Activated T-helper 2 cell treated with anti-CD3 and anti-CD28 coated beads, Interferon-gamma antibody, Interleukin-2, Interleukin-4, amounts not matched to agents 10 μg/mL and 5 μg/mL and 100 μg/mL, durations not matched to agents 14 hours and 24 hours and 36 hours (primary cell): ENCODE results near the gene ADGRA1. TPM values are rescaled to one million over a fixed set of nuclear protein-coding genes. Genes with fewer than 3 reads are reported as not detected.
"Not testable (repeated sequence)": the region's sequence is repeated elsewhere in the genome, so short reads cannot be mapped to it uniquely, and the experiment has no call there.

Source experiments
- DNase-seq: peaks from one replicate; pipeline ENCODE4 v3.0.0; 2021; ENCODE audit warnings: low spot score
- H3K27ac Mint-ChIP-seq: one replicate; pipeline ENCODE4 v1.8.0; 2021; ENCODE audit warnings: mixed read lengths
- H3K27me3 Mint-ChIP-seq: one replicate; pipeline ENCODE4 v1.8.0; 2021; ENCODE audit warnings: low read depth, mixed read lengths
- H3K36me3 Mint-ChIP-seq: one replicate; pipeline ENCODE4 v1.8.0; 2021; ENCODE audit warnings: low read depth, mixed read lengths
- H3K4me1 Mint-ChIP-seq: one replicate; pipeline ENCODE4 v1.8.0; 2021; ENCODE audit warnings: low read depth, mixed read lengths
- H3K4me3 Mint-ChIP-seq: one replicate; pipeline ENCODE4 v1.8.0; 2021; ENCODE audit warnings: low read depth, mild to moderate bottlenecking, moderate library complexity, mixed read lengths
- H3K9me3 Mint-ChIP-seq: one replicate; pipeline ENCODE4 v1.8.0; 2021; ENCODE audit warnings: mixed read lengths
- intact Hi-C: fragments of 100-400 bp; cut with micrococcal nuclease; formaldehyde crosslinking; loops from one replicate; pipeline ENCODE4 v1.15.1; 2023
- total RNA-seq: library from RNA; stranded (reverse); gene quantifications from 2 replicates; pipeline ENCODE4 v1.2.3, GENCODE V29; 2022

The ADGRA1 gene
- total RNA-seq, 1 donor from 2014 or later, result not detected

DNA sequence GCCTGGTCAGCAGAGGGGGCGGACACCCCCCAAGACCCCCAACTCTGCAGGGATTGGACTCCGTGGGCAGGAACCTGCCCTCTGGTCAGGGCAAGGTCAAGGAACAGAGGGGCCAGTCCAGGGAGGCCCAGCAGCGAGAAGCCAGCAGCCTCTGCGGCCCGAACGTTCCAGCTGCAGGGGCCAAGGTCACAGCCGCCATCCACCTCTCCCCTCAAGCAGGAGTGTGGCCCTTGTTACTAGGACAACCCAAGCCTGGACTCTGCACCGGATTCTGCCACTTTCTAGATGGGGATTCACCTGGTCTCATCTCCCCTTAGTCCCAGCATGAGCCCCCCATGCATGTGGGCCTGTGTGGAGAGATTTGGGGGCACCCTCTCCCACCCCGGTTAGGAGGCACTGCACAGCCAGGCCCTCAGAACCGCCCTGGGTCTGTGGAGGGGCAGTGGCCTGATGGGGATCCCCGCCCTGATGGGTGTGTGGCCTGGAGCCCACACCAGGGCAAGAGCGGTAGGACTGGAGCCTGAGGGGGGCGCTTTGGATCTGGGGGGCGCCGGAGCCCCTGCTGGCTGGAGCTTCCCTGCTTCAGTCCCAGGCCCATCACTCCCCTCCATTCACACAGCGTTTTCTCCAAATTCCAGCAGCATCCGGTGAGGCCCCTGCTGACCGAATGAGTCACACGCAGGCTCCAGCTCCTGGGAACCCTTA lies 18.1 kb downstream of the ADGRA1 start:
- H3K27me3 Mint-ChIP-seq, result peaks cover 5% of the 10 kb centered on the region
- no peak overlapping the region for H3K27ac Mint-ChIP-seq
- peaks cover 4% of the 10 kb centered on the region for H3K36me3 Mint-ChIP-seq
- intact Hi-C loops, result no loop called here
- no peaks in the 10 kb centered on the region for H3K4me1 Mint-ChIP-seq
- no peak overlapping the region for H3K4me3 Mint-ChIP-seq
- DNase-seq, result no peak
- H3K9me3 Mint-ChIP-seq, result peaks cover 28% of the 10 kb centered on the region

DNA sequence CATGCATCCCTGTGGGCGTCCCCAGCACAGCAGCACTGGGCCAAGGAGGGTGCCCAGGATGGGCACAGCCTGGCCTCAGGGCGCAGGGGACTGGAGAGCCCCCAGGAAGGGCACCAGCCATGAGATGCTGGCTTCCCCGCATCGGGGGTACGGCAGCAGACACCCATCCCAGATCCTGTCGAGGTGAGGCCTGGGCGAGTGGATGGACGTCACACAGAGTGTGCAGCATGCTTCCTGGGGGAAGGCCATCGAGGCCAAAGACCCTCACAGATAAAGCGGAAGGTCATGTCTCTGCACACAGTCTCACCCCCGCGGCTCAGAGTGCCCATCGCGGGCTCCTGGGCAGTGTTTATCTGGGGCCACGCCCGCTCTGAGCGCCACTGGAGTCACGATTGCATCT lies 18.8 kb downstream of the ADGRA1 start:
- H3K27me3 Mint-ChIP-seq, result peaks cover 4% of the 10 kb centered on the region
- intact Hi-C loops, result no loop called here
- no peak for DNase-seq
- H3K36me3 Mint-ChIP-seq, result peaks cover 4% of the 10 kb centered on the region
- no peak overlapping the region for H3K27ac Mint-ChIP-seq
- no peak overlapping the region for H3K4me3 Mint-ChIP-seq
- no peaks in the 10 kb centered on the region for H3K4me1 Mint-ChIP-seq
- H3K9me3 Mint-ChIP-seq, result peaks cover 28% of the 10 kb centered on the region

DNA sequence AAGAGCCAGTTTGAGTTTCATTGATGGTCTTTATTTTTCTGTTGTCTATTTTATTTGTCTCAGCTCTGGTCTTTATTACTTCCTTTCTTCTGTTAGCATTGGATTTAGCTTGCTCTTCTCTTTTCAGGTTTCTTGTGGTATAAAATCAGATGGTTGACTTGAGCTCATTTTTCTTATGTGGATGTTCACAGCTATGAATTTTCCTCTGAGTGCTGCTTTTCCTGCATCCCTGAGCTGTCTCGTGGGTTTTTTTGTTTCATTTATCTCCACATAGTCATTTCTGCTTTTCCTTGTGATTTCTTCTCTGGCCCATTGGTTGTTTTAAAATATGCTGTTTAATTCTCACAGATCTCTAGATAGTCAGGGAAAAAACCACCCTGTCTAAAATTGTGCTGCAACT lies 19.7 kb downstream of the ADGRA1 start:
- Mint-ChIP-seq H3K27ac (no peak overlapping the region), H3K9me3 (peaks cover 28% of the 10 kb centered on the region), H3K27me3 (no peaks in the 10 kb centered on the region), H3K4me1 (no peaks in the 10 kb centered on the region), H3K36me3 (peaks cover 4% of the 10 kb centered on the region), H3K4me3 (no peak overlapping the region)
- DNase-seq, result no peak
- intact Hi-C loops, result no loop called here

DNA sequence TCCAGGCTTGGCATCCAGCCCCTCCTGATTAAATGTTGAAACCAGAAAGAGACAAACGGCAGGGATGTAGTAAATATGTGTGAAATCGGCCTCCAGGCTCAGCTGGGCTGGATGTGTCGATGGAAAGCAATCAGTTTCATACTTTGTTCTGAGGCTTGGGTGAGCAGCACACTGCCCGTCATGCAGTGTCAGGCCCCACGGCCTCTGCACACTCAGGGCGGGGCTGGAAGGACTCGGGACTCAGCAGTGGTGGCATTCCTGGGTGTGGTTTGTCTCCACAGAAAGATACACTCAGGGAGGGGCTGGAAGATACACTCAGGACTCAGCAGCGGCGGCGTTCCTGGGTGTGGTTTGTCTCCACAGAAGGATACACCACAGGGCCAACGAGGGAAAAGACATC lies 22.0 kb downstream of the ADGRA1 start:
- H3K27me3 Mint-ChIP-seq, result no peaks in the 10 kb centered on the region
- DNase-seq, result no peak
- no peak overlapping the region for H3K27ac Mint-ChIP-seq
- peaks cover 28% of the 10 kb centered on the region for H3K9me3 Mint-ChIP-seq
- H3K4me1 Mint-ChIP-seq, result no peaks in the 10 kb centered on the region
- H3K36me3 Mint-ChIP-seq, result peaks cover 4% of the 10 kb centered on the region
- intact Hi-C loops, result no loop called here
- H3K4me3 Mint-ChIP-seq, result no peak overlapping the region

DNA sequence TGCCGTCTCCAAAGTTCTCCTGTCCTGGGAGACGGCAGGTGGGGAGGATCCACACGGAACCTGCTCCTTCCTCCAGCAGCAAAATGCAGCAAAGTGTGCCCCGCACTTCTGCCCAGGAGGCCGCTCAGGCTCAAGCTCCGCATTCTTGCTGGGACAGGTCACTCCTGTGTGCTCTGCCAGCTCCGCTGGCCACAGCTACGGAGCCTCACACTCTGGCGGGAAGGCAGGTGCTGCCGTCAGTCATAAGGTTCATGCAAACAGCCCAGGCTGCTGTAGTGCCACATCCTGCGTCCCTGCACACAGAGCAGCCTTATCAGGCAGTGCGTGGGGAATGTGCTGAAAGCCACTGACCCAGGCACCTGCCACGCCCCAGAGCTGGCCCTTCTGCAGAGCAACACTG lies 22.4 kb downstream of the ADGRA1 start:
- Mint-ChIP-seq H3K27me3 (no peaks in the 10 kb centered on the region), H3K27ac (no peak overlapping the region), H3K4me1 (no peaks in the 10 kb centered on the region), H3K4me3 (no peak overlapping the region), H3K36me3 (peaks cover 4% of the 10 kb centered on the region), H3K9me3 (peaks cover 28% of the 10 kb centered on the region)
- intact Hi-C loops, result no loop called here
- no peak for DNase-seq

DNA sequence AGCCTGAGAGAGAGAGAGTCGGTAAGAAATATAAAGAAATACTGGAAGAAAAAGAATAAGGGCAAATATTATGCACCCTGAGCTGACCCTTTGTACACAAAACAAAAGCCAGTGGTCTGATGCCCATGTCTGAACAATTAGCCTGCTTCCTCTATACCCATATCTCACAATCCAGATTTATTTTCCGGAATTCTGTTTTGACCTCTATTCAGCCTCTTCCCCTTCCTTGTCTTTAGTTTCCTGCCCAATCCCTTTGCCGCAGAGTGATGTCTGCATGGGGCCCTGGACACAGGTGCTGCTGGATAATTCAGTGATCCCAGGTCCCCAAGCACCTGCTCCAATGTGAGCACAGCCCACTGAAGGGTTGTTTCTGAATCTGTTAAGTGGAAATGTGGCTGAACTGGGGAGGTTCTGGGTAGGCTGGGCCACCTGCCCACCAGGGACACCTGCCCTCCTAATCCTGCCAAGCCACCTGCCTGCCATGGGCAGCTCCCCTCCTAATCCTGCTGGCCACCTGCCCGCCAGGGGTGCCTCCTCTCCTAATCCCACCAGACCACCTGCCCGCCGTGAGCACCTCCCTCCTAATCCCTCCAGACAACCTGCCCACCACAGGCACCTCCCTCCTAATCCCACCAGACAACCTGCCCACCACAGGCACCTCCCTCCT lies 23.0 kb downstream of the ADGRA1 start:
- Mint-ChIP-seq H3K27me3 (no peaks in the 10 kb centered on the region), H3K4me1 (no peaks in the 10 kb centered on the region), H3K36me3 (peaks cover 4% of the 10 kb centered on the region), H3K4me3 (no peak overlapping the region), H3K9me3 (peaks cover 28% of the 10 kb centered on the region), H3K27ac (no peak overlapping the region)
- intact Hi-C loops, result no loop called here
- DNase-seq, result no peak

DNA sequence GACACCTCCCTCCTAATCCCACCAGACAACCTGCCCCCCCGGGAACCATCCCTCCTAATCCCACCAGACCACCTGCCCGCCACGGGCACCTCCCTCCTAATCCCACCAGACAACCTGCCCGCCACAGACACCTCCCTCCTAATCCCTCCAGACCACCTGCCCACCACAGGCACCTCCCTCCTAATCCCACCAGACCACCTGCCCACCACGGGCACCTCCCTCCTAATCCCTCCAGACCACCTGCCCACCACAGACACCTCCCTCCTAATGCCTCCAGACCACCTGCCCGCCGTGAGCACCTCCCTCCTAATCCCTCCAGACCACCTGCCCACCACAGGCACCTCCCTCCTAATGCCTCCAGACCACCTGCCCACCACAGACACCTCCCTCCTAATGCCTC lies 23.9 kb downstream of the ADGRA1 start:
- intact Hi-C loops, H3K27me3 Mint-ChIP-seq, H3K36me3 Mint-ChIP-seq, DNase-seq, H3K27ac Mint-ChIP-seq, H3K4me3 Mint-ChIP-seq, H3K4me1 Mint-ChIP-seq: not testable (repeated sequence)
- peaks cover 28% of the 10 kb centered on the region for H3K9me3 Mint-ChIP-seq

DNA sequence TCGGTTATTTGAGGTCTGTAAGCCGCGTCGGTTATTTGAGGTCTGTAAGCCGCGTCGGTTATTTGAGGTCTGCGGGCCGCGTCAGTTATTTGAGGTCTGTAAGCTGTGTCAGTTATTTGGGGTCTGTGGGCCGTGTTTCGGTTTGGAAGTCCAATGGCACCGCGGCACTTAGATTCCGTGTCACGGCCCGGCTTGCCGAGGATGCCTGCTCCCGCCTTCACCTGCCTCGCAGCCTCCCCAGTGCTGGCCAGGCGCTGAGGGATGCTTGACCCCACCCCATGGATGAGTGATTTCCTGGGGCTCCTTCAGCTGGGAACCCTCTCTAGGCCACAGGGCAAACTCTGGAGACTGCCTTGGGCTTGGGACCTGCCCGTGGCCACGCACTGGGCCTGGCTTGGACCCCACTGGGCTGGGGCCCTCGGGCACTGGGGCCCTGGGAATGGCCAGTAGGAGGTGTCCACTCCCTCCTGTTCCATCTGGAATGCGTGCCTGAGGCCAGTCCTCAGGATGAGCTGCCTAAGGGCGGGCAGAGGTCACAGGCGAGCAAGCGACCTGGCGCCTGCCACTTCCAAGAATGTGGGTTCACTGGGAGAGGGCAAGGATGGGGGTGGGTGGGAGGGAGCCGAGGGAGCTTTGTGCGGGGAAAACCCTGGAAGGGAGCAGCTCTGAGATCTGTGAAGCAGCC lies 25.6 kb downstream of the ADGRA1 start:
- no peak overlapping the region for H3K4me3 Mint-ChIP-seq
- DNase-seq, result no peak
- no peaks in the 10 kb centered on the region for H3K4me1 Mint-ChIP-seq
- no peaks in the 10 kb centered on the region for H3K27me3 Mint-ChIP-seq
- no peak overlapping the region for H3K27ac Mint-ChIP-seq
- H3K36me3 Mint-ChIP-seq, result no peaks in the 10 kb centered on the region
- intact Hi-C loops, result no loop called here
- H3K9me3 Mint-ChIP-seq, result peaks cover 12% of the 10 kb centered on the region

DNA sequence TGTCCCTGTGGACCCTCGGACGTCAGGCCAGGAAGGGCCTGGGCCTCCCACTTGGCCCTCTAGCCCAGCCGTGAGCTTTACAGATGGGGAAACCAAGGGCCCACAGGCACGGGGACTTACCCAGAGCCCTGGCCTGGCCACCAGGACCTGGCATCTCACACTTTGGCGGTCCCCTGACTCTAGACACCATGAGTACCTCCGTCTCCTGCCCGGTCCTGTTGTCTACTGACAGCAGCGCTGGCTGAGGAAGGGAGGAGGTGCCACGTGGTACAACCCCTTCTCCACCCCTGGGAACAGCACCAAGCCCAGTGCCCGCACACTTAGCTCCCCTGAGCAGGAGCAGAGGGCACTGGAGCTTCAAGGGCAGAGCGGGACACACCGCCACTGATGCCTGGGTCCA lies 26.1 kb downstream of the ADGRA1 start:
- H3K27me3 Mint-ChIP-seq, result no peaks in the 10 kb centered on the region
- no peaks in the 10 kb centered on the region for H3K4me1 Mint-ChIP-seq

DNA sequence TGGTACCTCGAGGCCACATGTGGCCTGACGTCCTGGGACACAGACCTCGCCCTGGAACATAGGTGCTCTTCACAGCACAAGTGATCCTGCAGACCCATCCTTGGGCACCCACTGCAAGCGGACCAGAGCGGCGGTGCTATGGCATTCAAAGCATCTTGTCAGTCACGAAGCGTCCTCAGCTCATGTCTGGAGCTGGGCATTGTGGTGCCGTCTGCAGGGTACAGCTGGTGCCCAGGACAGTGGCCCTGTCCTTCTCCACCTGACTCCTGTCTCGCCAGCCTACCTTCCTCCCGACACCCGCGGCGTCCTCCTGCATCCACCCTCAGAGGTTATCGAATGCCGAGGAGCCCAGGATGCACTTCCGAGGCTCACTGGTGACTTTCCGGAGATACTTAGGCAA lies 26.5 kb downstream of the ADGRA1 start:
- DNase-seq, result no peak
- no peak overlapping the region for H3K4me3 Mint-ChIP-seq

More for the DNA sequence above, 26.1 kb downstream of the ADGRA1 start:
- Mint-ChIP-seq H3K27ac (no peak overlapping the region), H3K36me3 (no peaks in the 10 kb centered on the region), H3K9me3 (peaks cover 10% of the 10 kb centered on the region), H3K4me3 (no peak overlapping the region)
- no peak for DNase-seq
- intact Hi-C loops, result no loop called here

DNA sequence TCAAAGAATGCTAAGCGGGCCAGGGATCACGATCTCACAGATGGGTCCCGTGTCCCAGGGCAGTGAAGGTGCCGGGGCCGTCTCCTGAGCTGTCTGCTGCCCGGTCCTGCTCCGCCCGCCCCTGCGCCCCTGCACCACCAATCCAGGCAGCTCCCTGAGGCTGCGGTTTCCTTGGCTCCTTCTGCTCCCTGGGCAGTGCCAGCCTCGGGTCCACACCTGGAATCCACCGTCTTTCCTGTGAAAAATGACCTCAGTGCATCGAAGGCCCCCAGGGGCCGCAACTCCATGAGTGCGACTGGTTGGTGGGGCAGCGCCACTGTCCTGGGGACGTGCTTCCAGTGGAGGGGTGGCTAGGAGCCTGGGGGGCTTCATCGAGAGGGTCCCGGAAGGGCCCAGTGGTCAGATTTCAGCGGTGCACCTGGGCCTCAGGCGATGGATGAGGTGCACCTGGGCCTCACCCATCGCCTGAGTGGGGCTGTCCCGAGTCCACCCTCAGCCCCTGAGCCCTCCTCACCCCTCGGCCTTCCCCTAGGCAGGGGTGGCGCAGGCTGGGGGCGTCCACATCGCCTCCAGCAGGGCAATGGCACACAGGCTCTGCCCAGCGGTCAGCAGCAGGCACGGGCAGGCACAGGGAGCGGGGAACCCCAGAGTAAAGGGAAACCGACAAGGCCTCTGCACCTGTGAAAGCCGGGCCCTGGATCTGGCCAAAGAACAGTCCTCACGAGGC lies 27.2 kb downstream of the ADGRA1 start:
- Mint-ChIP-seq H3K27me3 (no peaks in the 10 kb centered on the region), H3K27ac (no peak overlapping the region), H3K4me1 (no peaks in the 10 kb centered on the region), H3K9me3 (peaks cover 9% of the 10 kb centered on the region), H3K36me3 (no peaks in the 10 kb centered on the region), H3K4me3 (no peak overlapping the region)
- DNase-seq, result no peak
- intact Hi-C loops, result no loop called here

More for the DNA sequence above, 26.5 kb downstream of the ADGRA1 start:
- H3K9me3 Mint-ChIP-seq, result peaks cover 10% of the 10 kb centered on the region
- no peaks in the 10 kb centered on the region for H3K27me3 Mint-ChIP-seq
- no peaks in the 10 kb centered on the region for H3K36me3 Mint-ChIP-seq
- no peaks in the 10 kb centered on the region for H3K4me1 Mint-ChIP-seq
- intact Hi-C loops, result no loop called here
- no peak overlapping the region for H3K27ac Mint-ChIP-seq

DNA sequence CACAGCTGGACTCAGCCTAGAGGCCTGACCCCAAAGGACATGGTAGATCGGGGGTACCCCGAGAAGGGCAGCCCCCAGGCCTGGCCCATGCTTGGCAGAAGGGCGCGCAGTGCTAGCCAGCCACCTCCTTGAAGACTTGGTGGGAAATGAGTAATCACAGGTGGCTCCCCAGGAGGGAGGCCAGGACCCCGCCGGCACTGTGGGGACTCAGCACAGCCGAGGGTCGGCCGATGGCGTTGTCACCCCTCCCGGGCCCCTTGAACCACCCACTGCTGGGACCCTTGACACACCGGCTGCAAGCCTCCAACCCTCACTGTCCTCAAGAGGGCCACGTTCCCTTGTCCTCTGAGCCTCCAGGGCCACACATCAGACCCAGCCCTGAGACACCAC lies 27.7 kb downstream of the ADGRA1 start:
- Mint-ChIP-seq H3K27ac (no peak overlapping the region), H3K36me3 (no peaks in the 10 kb centered on the region), H3K27me3 (no peaks in the 10 kb centered on the region), H3K4me1 (no peaks in the 10 kb centered on the region), H3K4me3 (no peak overlapping the region), H3K9me3 (peaks cover 11% of the 10 kb centered on the region)
- intact Hi-C loops, result no loop called here
- DNase-seq, result no peak

DNA sequence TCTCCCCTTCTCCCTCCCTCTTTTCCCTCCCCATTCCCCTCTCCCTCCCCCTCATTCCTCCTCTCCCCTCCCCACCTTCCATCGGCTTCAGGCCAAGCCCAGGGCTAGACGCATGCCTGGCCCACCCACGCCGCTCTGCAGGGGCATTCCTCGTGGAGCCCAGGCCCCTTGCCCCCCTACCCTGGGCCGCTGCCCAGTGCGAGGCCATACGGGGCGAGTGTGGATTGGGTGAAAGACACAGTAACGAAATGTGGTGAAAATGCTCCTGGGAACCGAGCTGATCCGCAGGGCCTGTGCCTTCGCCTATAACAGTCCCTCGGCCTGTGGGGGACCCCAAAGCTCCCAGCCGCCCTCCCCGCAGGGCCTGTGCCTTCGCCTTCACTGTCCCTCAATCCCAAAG lies 28.3 kb downstream of the ADGRA1 start:
- intact Hi-C loops, result no loop called here
- Mint-ChIP-seq H3K4me1 (no peaks in the 10 kb centered on the region), H3K4me3 (no peak overlapping the region), H3K27me3 (no peaks in the 10 kb centered on the region), H3K27ac (no peak overlapping the region), H3K36me3 (no peaks in the 10 kb centered on the region), H3K9me3 (peaks cover 13% of the 10 kb centered on the region)
- DNase-seq, result no peak
